Left ventricle myocardium inferior (tissue), 1 donor: ENCODE data around the gene CNTFR. TPM values are rescaled to one million over a fixed set of nuclear protein-coding genes. Genes with fewer than 3 reads are reported as not detected.

Experiments
- DNase-seq: peaks from one replicate; pipeline ENCODE4 v3.0.0-alpha.2; 2020
- H3K27ac ChIP-seq: fragments of 200-600 bp; replicated peaks from 2 replicates; pipeline ENCODE4 v1.8.0; 2021
- H3K27me3 ChIP-seq: fragments of 200-600 bp; 2 replicates; pipeline ENCODE4 v1.8.0; 2021; ENCODE audit warnings: low read depth
- H3K36me3 ChIP-seq: fragments of 200-600 bp; 2 replicates; pipeline ENCODE4 v1.8.0; 2021
- H3K4me1 ChIP-seq: fragments of 200-600 bp; 2 replicates; pipeline ENCODE4 v1.8.0; 2021
- H3K4me3 ChIP-seq: fragments of 200-600 bp; 2 replicates; pipeline ENCODE4 v1.8.0; 2021; ENCODE audit warnings: mild to moderate bottlenecking, moderate library complexity
- H3K9me3 ChIP-seq: fragments of 200-600 bp; replicated peaks from 2 replicates; pipeline ENCODE4 v1.8.0; 2021
- intact Hi-C: fragments of 100-400 bp; cut with micrococcal nuclease; formaldehyde crosslinking; loops from one replicate; pipeline ENCODE4 v1.11.0; 2022
- total RNA-seq: library from RNA; stranded (reverse); fragmentation: NEBNext Ultra II Directional; extraction: Animal tissue kit (Norgen Biotek cat#: 25700); gene quantifications from one replicate; pipeline ENCODE4 v1.2.1, GENCODE V29; 2021
- TF ChIP-seq, protein P1 (sequence below): fragments of 200-600 bp; IDR thresholded peaks from 2 replicates; pipeline ENCODE4 v1.8.0; 2021; ENCODE audit warnings: antibody characterized with exemption, mild to moderate bottlenecking, borderline replicate concordance
- donor health status: DM: no; HTN: yes; CAD: no; lungs with severe emphysema.

CNTFR gene
- total RNA-seq, 1 donor from 2014 or later, result 4.6 TPM

DNA sequence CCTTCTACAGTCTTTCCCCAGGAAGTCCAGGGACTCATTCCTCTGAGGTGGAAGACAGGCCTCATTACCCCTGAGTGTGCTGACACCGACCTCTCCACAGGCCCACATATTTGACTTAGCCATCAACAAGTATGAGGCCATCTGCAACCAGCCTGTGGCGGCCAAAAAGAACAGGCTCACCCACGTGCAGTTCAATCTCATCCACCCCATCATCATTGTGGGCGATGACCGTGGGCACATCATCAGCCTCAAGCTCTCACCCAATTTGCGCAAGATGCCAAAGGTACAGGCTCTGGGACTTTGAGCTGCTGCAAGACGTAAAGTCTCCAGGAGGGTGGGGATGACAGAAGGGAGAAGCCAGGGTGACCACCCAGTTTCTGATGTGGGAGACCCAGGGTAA lies 72.3 kb downstream of the CNTFR start:
- Histone ChIP-seq H3K36me3 (no peaks in the 10 kb centered on the region), H3K27ac (no peak overlapping the region), H3K4me3 (no peak overlapping the region), H3K9me3 (no peaks in the 10 kb centered on the region), H3K4me1 (peaks cover under 1% of the 10 kb centered on the region), H3K27me3 (no peaks in the 10 kb centered on the region)
- DNase-seq, result no peak
- TF ChIP-seq, protein P1, sequence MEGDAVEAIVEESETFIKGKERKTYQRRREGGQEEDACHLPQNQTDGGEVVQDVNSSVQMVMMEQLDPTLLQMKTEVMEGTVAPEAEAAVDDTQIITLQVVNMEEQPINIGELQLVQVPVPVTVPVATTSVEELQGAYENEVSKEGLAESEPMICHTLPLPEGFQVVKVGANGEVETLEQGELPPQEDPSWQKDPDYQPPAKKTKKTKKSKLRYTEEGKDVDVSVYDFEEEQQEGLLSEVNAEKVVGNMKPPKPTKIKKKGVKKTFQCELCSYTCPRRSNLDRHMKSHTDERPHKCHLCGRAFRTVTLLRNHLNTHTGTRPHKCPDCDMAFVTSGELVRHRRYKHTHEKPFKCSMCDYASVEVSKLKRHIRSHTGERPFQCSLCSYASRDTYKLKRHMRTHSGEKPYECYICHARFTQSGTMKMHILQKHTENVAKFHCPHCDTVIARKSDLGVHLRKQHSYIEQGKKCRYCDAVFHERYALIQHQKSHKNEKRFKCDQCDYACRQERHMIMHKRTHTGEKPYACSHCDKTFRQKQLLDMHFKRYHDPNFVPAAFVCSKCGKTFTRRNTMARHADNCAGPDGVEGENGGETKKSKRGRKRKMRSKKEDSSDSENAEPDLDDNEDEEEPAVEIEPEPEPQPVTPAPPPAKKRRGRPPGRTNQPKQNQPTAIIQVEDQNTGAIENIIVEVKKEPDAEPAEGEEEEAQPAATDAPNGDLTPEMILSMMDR, result no peak
- intact Hi-C loops, result no loop called here

- Histone ChIP-seq H3K9me3 (no peaks in the 10 kb centered on the region), H3K36me3 (no peaks in the 10 kb centered on the region), H3K27me3 (no peaks in the 10 kb centered on the region), H3K4me1 (no peaks in the 10 kb centered on the region), H3K27ac (no peak overlapping the region), H3K4me3 (no peak overlapping the region)
- DNase-seq, result no peak
- TF ChIP-seq, protein P1, result no peak
- intact Hi-C loops, result no loop called here
Measured at GRCh38 chr9:34515959-34516358, 73.6 kb downstream of the CNTFR start.

- no peak for DNase-seq
- intact Hi-C loops, result no loop called here
- Histone ChIP-seq H3K9me3 (no peaks in the 10 kb centered on the region), H3K27me3 (no peaks in the 10 kb centered on the region), H3K27ac (no peak overlapping the region), H3K4me1 (no peaks in the 10 kb centered on the region), H3K36me3 (no peaks in the 10 kb centered on the region), H3K4me3 (no peak overlapping the region)
- TF ChIP-seq, protein P1, result no peak
Measured at GRCh38 chr9:34514816-34515215, 74.7 kb downstream of the CNTFR start.

DNA sequence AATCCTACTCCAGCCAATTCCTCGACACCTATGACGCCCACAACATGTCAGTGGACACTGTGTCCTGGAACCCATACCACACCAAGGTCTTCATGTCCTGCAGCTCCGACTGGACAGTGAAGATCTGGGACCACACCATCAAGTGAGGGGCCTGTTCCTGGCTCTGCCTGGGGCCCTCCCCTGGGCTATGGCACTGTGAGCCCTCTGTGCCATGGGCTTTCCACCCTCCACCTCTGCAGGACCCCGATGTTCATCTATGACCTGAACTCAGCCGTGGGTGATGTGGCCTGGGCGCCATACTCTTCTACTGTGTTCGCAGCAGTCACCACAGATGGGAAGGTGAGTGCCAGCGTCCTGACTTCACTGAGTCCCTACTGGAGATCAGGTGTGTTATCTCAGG lies 75.1 kb downstream of the CNTFR start:
- TF ChIP-seq, protein P1, result no peak
- H3K36me3 ChIP-seq, result no peaks in the 10 kb centered on the region
- no peaks in the 10 kb centered on the region for H3K9me3 ChIP-seq
- DNase-seq, result no peak
- H3K27ac ChIP-seq, result no peak overlapping the region
- no peaks in the 10 kb centered on the region for H3K4me1 ChIP-seq
- H3K4me3 ChIP-seq, result no peak overlapping the region
- intact Hi-C loops, result no loop called here
- no peaks in the 10 kb centered on the region for H3K27me3 ChIP-seq

GRCh38 chr9:34513567-34514214 lies 75.8 kb downstream of the CNTFR start:
- Histone ChIP-seq H3K27ac (no peak overlapping the region), H3K27me3 (no peaks in the 10 kb centered on the region), H3K4me1 (no peaks in the 10 kb centered on the region), H3K9me3 (no peaks in the 10 kb centered on the region), H3K36me3 (no peaks in the 10 kb centered on the region), H3K4me3 (no peak overlapping the region)
- TF ChIP-seq, protein P1, result no peak
- intact Hi-C loops, result no loop called here
- no peak for DNase-seq
